CD4-positive, alpha-beta memory T cell (primary cell): ENCODE measurements around the gene PTGES2. TPM values are rescaled to one million over a fixed set of nuclear protein-coding genes. Genes with fewer than 3 reads are reported as not detected.
A peak's percentile ranks its signal among the peaks of the same experiment; 100 is the strongest.
"Not testable (repeated sequence)": the region's sequence is repeated elsewhere in the genome, so short reads cannot be mapped to it uniquely, and the experiment has no call there.

Experiments
- CTCF ChIA-PET: fragments of 350-600 bp; sonication (Branson Sonifier 250); formaldehyde crosslinking; loops from one replicate; lab custom pipeline; 2021; ENCODE audit warnings: inconsistent platforms; ENCODE audit not compliant: partially characterized antibody; lab: Charles Lee
- POLR2A ChIA-PET: fragments of 350-600 bp; sonication (Branson Sonifier 250); formaldehyde crosslinking; loops from one replicate; lab custom pipeline; 2021; ENCODE audit not compliant: partially characterized antibody; lab: Charles Lee
- DNase-seq, 5 donors: peaks; one replicate each; pipeline versions ENCODE4 v3.0.0 to v3.0.0-alpha.2; 2020 to 2022; ENCODE audit warnings: mixed read lengths in 1 of 5
- H3K27ac ChIP-seq: one replicate; pipeline ENCODE4 v1.7.0; 2013; ENCODE audit warnings: low read depth, low read length
- H3K27me3 ChIP-seq: 2 replicates; pipeline ENCODE4 v1.7.0; 2013; ENCODE audit warnings: mild to moderate bottlenecking, low read length, moderate library complexity; ENCODE audit not compliant: insufficient read depth
- H3K36me3 ChIP-seq: 2 replicates; pipeline ENCODE4 v1.7.0; 2013; ENCODE audit warnings: mild to moderate bottlenecking, low read length, moderate library complexity; ENCODE audit not compliant: insufficient read depth
- H3K4me1 ChIP-seq: 2 replicates; pipeline ENCODE4 v1.7.0; 2013; ENCODE audit warnings: mild to moderate bottlenecking, low read length, moderate library complexity; ENCODE audit not compliant: insufficient read depth
- H3K4me3 ChIP-seq, 2 donors: one replicate each; pipeline ENCODE4 v1.7.0; 2013; ENCODE audit warnings: low read length in 2 of 2, mild to moderate bottlenecking in 1 of 2
- H3K9me3 ChIP-seq, 2 donors: one replicate each; pipeline ENCODE4 v1.7.0; 2013; ENCODE audit warnings: low read length in 2 of 2, control low read depth in 1 of 2; ENCODE audit not compliant: control insufficient read depth in 1 of 2
- H3K27ac Mint-ChIP-seq, 7 donors: one replicate each; pipeline ENCODE4 v1.8.0; 2020 to 2021; ENCODE audit warnings: mixed read lengths in 7 of 7, mild to moderate bottlenecking in 6 of 7, inconsistent platforms in 3 of 7, moderate library complexity in 3 of 7
- H3K27me3 Mint-ChIP-seq, 2 donors: one replicate each; pipeline ENCODE4 v1.8.0; 2020 to 2021; ENCODE audit warnings: mixed read lengths in 2 of 2
- H3K36me3 Mint-ChIP-seq, 2 donors: one replicate each; pipeline ENCODE4 v1.8.0; 2020 to 2021; ENCODE audit warnings: mixed read lengths in 2 of 2, inconsistent platforms in 1 of 2, mild to moderate bottlenecking in 1 of 2
- H3K4me1 Mint-ChIP-seq, 4 donors: one replicate each; pipeline ENCODE4 v1.8.0; 2020 to 2021; ENCODE audit warnings: mixed read lengths in 4 of 4, mild to moderate bottlenecking in 1 of 4
- H3K4me3 Mint-ChIP-seq, 8 donors: one replicate each; pipeline ENCODE4 v1.8.0; 2020 to 2021; ENCODE audit warnings: mixed read lengths in 8 of 8, mild to moderate bottlenecking in 7 of 8, moderate library complexity in 6 of 8, inconsistent platforms in 3 of 8
- H3K9me3 Mint-ChIP-seq, 8 donors: one replicate each; pipeline ENCODE4 v1.8.0; 2020 to 2021; ENCODE audit warnings: mixed read lengths in 8 of 8, mild to moderate bottlenecking in 5 of 8, inconsistent platforms in 3 of 8, moderate library complexity in 1 of 8
- intact Hi-C: fragments of 100-400 bp; cut with micrococcal nuclease; formaldehyde crosslinking; loops from one replicate; pipeline ENCODE4 v1.15.1; 2023
- polyA plus RNA-seq, 2 donors: library from polyadenylated mRNA; unstranded; fragments of 300-500 nt; fragmentation: Illumina TruSeq; gene quantifications; one replicate each; pipeline ENCODE4 v1.2.3, GENCODE V29; 2021
- total RNA-seq, 2 experiments: library from RNA; stranded (reverse); gene quantifications; one replicate each; pipeline ENCODE4 v1.2.3, GENCODE V29; 2021

The PTGES2 gene
- total and polyA plus RNA-seq, 4 experiments from 2014 or later, result 47.5 to 57.9 (median 50.3) TPM

DNA sequence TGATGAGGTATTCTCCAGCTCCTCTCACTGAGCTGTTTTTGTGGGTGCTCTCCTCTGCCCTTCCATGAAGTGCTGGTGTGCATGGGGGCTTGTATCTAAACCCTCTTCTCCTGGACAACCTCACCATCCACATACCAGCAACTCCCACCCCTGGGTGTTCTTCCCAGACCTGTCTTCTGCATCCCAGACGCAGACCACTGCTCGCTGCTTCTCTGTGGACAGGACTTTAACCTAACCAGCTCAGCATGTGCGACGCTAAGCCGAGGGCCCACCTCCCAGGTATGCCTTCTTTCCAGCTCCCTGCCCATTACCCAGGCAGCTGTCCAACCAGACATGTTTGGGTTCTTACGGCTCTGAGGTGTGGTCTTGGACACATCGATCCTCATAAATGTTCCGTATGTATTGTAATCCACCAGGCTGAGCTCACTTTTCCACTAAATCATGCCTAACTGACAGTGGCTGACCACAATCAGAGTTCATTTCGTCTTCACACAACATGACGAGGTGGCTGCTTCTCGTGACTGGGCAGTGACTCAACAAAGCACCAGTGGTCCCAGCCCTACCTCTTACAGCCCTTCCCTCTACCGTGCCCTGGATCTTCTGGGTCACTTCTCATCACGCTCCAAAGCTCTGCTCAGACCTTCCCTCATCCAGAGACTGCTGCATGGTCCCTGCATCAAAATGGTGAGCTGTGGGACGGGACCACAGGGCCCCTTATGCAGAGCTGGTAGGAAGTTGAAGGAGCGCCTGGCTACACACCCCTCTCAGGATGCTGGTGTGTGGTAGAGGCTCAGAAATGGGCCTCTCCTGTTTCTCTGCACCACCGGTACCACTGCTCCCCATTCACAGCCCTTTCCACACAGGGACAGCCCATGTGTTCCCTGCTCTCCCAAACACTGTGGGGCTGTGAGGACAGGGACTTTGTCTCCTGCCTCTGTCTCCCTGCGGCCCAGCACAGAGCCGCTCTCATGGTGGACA, 9.6 kb upstream of the PTGES2 start:
- Histone ChIP-seq H3K27me3 (no peaks in the 10 kb centered on the region), H3K27ac (no peak overlapping the region), H3K4me1 (peaks cover 5% of the 10 kb centered on the region), H3K36me3 (no peaks in the 10 kb centered on the region), H3K4me3 (no peak overlapping the region), H3K9me3 (no peaks in the 10 kb centered on the region)
- Mint-ChIP-seq H3K4me3 (no peak overlapping the region), H3K4me1 (peaks cover 5 to 21% (median 11%) of the 10 kb centered on the region in 4 donors), H3K27me3 (peaks cover 1 to 2% of the 10 kb centered on the region in 2 donors), H3K27ac (peak overlapping the region in 3 of 7 donors; percentile 30 to 32 (median 32)), H3K36me3 (no peaks in the 10 kb centered on the region), H3K9me3 (peaks cover 0 to 1% (median 0%) of the 10 kb centered on the region in 8 donors)
- intact Hi-C loops, result no loop called here
- ChIA-PET CTCF (interaction anchor here (0.9 to 1.1 kb wide), 2 partner anchors 11 to 13 kb away, joined by 3 read pairs; no protein-coding TSS in a partner anchor), POLR2A (interaction anchor here (0.9 kb wide), 1 partner anchor 9 kb away, joined by 4 read pairs; no protein-coding TSS in a partner anchor)
- no peak for DNase-seq

GRCh38 chr9:128135561-128135960, 8.0 kb upstream of the PTGES2 start:
- H3K9me3 ChIP-seq, DNase-seq, H3K27ac ChIP-seq, POLR2A ChIA-PET, H3K4me3 ChIP-seq, H3K36me3 ChIP-seq, H3K4me1 ChIP-seq, intact Hi-C loops, CTCF ChIA-PET, H3K4me3 Mint-ChIP-seq, H3K9me3 Mint-ChIP-seq, H3K27me3 Mint-ChIP-seq, H3K36me3 Mint-ChIP-seq, H3K27me3 ChIP-seq: not testable (repeated sequence)
- H3K4me1 Mint-ChIP-seq, result peaks cover 2 to 16% (median 7%) of the 10 kb centered on the region in 4 donors
- peak overlapping the region in 1 of 7 donors; percentile 20 for H3K27ac Mint-ChIP-seq

DNA sequence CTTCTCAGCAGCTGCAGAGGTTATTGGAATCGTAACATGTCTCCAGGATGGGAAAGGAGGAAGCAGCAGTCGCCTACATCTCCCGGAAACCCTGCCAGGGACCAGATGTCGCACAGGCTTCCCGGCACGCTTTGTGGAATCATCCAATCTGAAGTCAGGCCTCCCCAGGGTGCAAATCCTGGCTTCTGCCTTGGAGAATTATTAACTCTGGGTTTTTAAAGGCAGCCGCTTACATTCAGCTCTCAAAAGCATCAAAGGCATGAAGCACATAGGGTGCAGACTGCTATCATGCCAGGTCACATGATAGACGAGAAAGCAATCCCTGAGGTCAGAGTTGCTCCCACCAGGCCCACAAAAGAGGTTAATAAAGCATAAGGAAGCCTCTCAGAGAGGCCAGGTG, 4.6 kb upstream of the PTGES2 start:
- H3K27me3 Mint-ChIP-seq, H3K27me3 ChIP-seq, H3K27ac Mint-ChIP-seq, H3K4me3 ChIP-seq, CTCF ChIA-PET, H3K36me3 ChIP-seq, intact Hi-C loops, H3K27ac ChIP-seq, H3K4me3 Mint-ChIP-seq, H3K9me3 ChIP-seq, DNase-seq, H3K36me3 Mint-ChIP-seq, POLR2A ChIA-PET, H3K9me3 Mint-ChIP-seq: not testable (repeated sequence)
- peaks cover 14% of the 10 kb centered on the region for H3K4me1 ChIP-seq
- H3K4me1 Mint-ChIP-seq, result peaks cover 11 to 33% (median 22%) of the 10 kb centered on the region in 4 donors

DNA sequence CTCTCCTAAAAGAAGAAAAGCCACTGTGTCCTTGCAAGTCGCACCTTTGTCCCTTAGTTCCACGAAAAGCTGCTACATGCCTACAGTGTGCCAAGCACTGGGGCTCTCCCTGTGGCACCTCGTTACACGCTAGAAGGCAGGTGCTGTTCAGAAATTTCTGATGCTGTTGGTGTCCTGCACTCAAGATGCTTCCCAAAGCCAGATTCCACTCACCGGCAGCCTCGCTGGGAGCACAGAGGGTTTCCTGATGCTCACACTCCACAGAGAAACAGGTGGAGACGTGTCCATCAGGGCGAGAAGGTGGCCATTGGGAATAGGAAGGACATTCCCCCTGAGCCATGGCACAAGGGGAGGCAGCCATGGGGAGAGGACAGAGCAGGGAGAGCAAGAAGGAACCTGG, 3.8 kb upstream of the PTGES2 start:
- H3K4me3 Mint-ChIP-seq, H3K27me3 Mint-ChIP-seq, H3K27me3 ChIP-seq, H3K27ac ChIP-seq, H3K9me3 ChIP-seq, H3K4me3 ChIP-seq, DNase-seq, H3K36me3 ChIP-seq, intact Hi-C loops, CTCF ChIA-PET, H3K36me3 Mint-ChIP-seq, POLR2A ChIA-PET, H3K9me3 Mint-ChIP-seq: not testable (repeated sequence)
- H3K27ac Mint-ChIP-seq, result peak overlapping the region in 1 of 7 donors; percentile 64
- H3K4me1 ChIP-seq, result peaks cover 20% of the 10 kb centered on the region
- peaks cover 12 to 29% (median 21%) of the 10 kb centered on the region in 4 donors for H3K4me1 Mint-ChIP-seq

DNA sequence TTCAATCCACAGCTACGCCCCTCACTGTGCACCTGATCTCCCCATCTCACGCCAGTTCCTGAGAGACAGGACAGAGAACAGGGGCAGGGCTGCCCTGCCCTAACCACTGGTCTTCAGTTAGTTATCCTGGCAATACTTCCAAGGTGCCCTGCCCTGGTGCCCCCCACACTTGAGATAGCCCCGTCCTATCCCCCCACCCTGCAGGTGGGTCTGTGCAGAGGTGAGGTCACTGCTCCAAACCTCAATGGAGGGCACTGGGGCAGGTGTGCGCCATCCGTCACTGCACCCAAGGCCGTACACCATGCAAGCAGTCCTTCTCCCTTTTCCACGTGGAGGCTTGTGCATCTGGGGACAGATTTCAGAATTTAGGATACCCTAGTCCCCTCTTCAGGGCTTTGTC, 3.1 kb upstream of the PTGES2 start:
- intact Hi-C loops, POLR2A ChIA-PET, H3K27me3 ChIP-seq, H3K4me3 Mint-ChIP-seq, H3K36me3 ChIP-seq, H3K9me3 ChIP-seq, H3K4me3 ChIP-seq, H3K27me3 Mint-ChIP-seq, DNase-seq, H3K36me3 Mint-ChIP-seq, H3K27ac ChIP-seq, H3K9me3 Mint-ChIP-seq: not testable (repeated sequence)
- peaks cover 26% of the 10 kb centered on the region for H3K4me1 ChIP-seq
- Mint-ChIP-seq H3K4me1 (peaks cover 17 to 35% (median 24%) of the 10 kb centered on the region in 4 donors), H3K27ac (peak overlapping the region in 1 of 7 donors; percentile 31)
- CTCF ChIA-PET, result interaction anchor here (0.8 kb wide), 1 partner anchor 12 kb away, joined by 4 read pairs; no protein-coding TSS in a partner anchor

DNA sequence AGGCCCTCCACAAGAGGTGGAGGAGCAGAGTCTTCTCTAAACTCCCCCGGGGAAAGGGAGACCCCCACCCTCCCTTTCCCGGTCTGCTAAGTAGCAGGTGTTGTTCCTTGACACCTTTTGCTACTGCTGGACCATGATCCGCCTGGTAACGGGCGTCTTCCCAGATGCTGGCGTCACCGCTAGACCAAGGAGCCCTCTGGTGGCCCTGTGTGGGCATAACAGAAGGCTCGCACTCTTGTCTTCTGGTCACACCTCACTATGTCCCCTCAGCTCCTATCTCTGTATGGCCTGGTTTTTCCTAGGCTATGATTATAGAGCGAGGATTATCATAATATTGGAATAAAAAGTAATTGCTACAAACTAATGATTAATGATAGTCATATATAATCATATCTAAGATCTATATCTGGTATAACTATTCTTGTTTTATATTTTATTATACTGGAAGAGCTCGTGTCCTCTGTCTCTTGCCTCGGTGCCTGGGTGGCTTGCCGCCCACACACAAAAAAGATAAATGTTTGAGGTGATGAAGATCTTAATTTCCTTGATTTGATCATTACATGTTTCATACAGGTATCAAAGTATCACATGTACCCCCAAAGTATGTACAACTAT, 2.6 kb upstream of the PTGES2 start:
- POLR2A ChIA-PET, result interaction anchor here (2.1 kb wide), 1 partner anchor 16 kb away, joined by 11 read pairs; no protein-coding TSS in a partner anchor
- H3K9me3 ChIP-seq, H3K36me3 ChIP-seq, H3K27me3 Mint-ChIP-seq, H3K4me3 ChIP-seq, H3K9me3 Mint-ChIP-seq, H3K27ac ChIP-seq, H3K27me3 ChIP-seq: not testable (repeated sequence)
- peaks cover 32% of the 10 kb centered on the region for H3K4me1 ChIP-seq
- intact Hi-C loops, result loop anchor here (10.0 kb wide), 1 partner anchor 395 kb away; the partner anchor contains the start of gene TOR2A
- H3K36me3 Mint-ChIP-seq, result peaks cover 0 to 11% of the 10 kb centered on the region in 2 donors
- CTCF ChIA-PET, result interaction anchor here (0.8 to 2.2 kb wide), 4 partner anchors 12 to 31 kb away, joined by 3 to 10 read pairs (median 6); no protein-coding TSS in a partner anchor
- H3K4me3 Mint-ChIP-seq, result peak overlapping the region; percentile 62 to 100 (median 82)
- peak overlapping the region in 5 of 7 donors; percentile 29 to 100 (median 50) for H3K27ac Mint-ChIP-seq
- H3K4me1 Mint-ChIP-seq, result peaks cover 20 to 40% (median 28%) of the 10 kb centered on the region in 4 donors
- DNase-seq, result peak; percentile 22 to 62 (median 43)
